HCT116 (cell line): Measurements from ENCODE around the gene PHYKPL. TPM values are rescaled to one million over a fixed set of nuclear protein-coding genes. Genes with fewer than 3 reads are reported as not detected.

ENCODE experiments used
- ATAC-seq: fragments of 200-7000 bp; cut with Tn5 transposase; 2 replicates; pipeline ENCODE4 v1.9.1; 2020; ENCODE audit warnings: mild to moderate bottlenecking, moderate library complexity
- BruUV-seq: library from RNA; stranded (reverse); fragments of 400-500 nt; replicated peaks from 2 replicates; lab custom pipeline; 2021; lab: Mats Ljungman, UMichigan
- CTCF ChIA-PET: fragments of 300-600 bp; sonication (Branson Sonifier 250); formaldehyde crosslinking; loops from one replicate; lab custom pipeline; 2021; ENCODE audit warnings: antibody characterized with exemption; lab: Charles Lee
- POLR2A ChIA-PET: fragments of 300-600, 350-600 bp; sonication (Branson Sonifier 250); formaldehyde crosslinking; loops from one replicate; lab custom pipeline; 2021; ENCODE audit warnings: antibody characterized with exemption; lab: Charles Lee
- RAD21 ChIA-PET, 2 experiments: fragments of 300-600 bp; sonication (Branson Sonifier 250); formaldehyde crosslinking; loops; one replicate each; lab custom pipeline; 2023; ENCODE audit warnings: low total read pairs in 2 of 2; ENCODE audit not compliant: uncharacterized antibody in 2 of 2, unreplicated experiment in 2 of 2, low non-redundant PET in 1 of 2; lab: Charles Lee
- DNase-seq: peaks from one replicate; pipeline ENCODE4 v3.0.0-alpha.2; 2010; ENCODE audit warnings: low read depth, low spot score
- H2AFZ ChIP-seq: fragments of 200-600 bp; shearing (Covaris generic), sonication (generic); 2 replicates; pipeline ENCODE4 v1.6.1; 2017; ENCODE audit warnings: low read depth, mixed run types, mixed read lengths, antibody characterized with exemption, low read length; ENCODE audit not compliant: poor library complexity, severe bottlenecking
- H3K27ac ChIP-seq: 2 replicates; pipeline ENCODE4 v1.5.1; 2012; ENCODE audit warnings: low read depth, low read length
- H3K27me3 ChIP-seq: fragments of 200-600 bp; sonication (generic); 2 replicates; pipeline ENCODE4 v1.6.1; 2016; ENCODE audit warnings: mixed run types, low read length, mixed read lengths; ENCODE audit not compliant: insufficient read depth
- H3K36me3 ChIP-seq, 2 experiments: fragments of 200-500 bp in 1 of 2; fragments of 200-600 bp in 1 of 2; sonication (Bioruptor generic) in 1 of 2; sonication (generic) in 1 of 2; 2 replicates each; pipeline versions ENCODE4 v1.5.1 to v1.6.1; 2014 to 2016; ENCODE audit warnings: low read length in 2 of 2, inconsistent platforms in 1 of 2, mixed read lengths in 1 of 2, mixed run types in 1 of 2; ENCODE audit not compliant: insufficient read depth in 2 of 2, control insufficient read depth in 1 of 2
- H3K4me1 ChIP-seq, 2 experiments: fragments of 200-600 bp in 1 of 2; sonication (generic) in 1 of 2; 2 replicates each; pipeline versions ENCODE4 v1.5.1 to v1.6.1; 2012 to 2017; ENCODE audit warnings: low read length in 2 of 2, inconsistent platforms in 1 of 2, mild to moderate bottlenecking in 1 of 2, mixed read lengths in 1 of 2, mixed run types in 1 of 2, moderate library complexity in 1 of 2; ENCODE audit not compliant: insufficient read depth in 2 of 2, control insufficient read depth in 1 of 2
- H3K4me2 ChIP-seq: fragments of 200-600 bp; sonication (generic); 2 replicates; pipeline ENCODE4 v1.6.1; 2017; ENCODE audit warnings: mixed run types, low read length, mixed read lengths
- H3K4me3 ChIP-seq, 2 experiments: fragments of 200-600 bp in 1 of 2; sonication (generic) in 1 of 2; replicated peaks in 1 of 2; 2 replicates each; pipeline ENCODE4 v1.5.1; 2011 to 2016; ENCODE audit warnings: low read length in 2 of 2, control low read depth in 1 of 2, low read depth in 1 of 2, mild to moderate bottlenecking in 1 of 2, mixed read lengths in 1 of 2, mixed run types in 1 of 2
- H3K79me2 ChIP-seq: fragments of 200-600 bp; sonication (generic); 2 replicates; pipeline ENCODE4 v1.6.1; 2017; ENCODE audit warnings: mild to moderate bottlenecking, mixed run types, low read length, moderate library complexity, mixed read lengths; ENCODE audit not compliant: insufficient read depth
- H3K9ac ChIP-seq: fragments of 200-600 bp; sonication (generic); 2 replicates; pipeline ENCODE4 v1.6.1; 2016; ENCODE audit warnings: low read length, mixed read lengths
- H3K9me2 ChIP-seq: fragments of 200-600 bp; sonication (generic), shearing (Covaris generic); 2 replicates; pipeline ENCODE4 v1.6.1; 2017; ENCODE audit warnings: mixed run types, mild to moderate bottlenecking, moderate library complexity; ENCODE audit not compliant: insufficient read depth
- H3K9me3 ChIP-seq, 2 experiments: fragments of 200-500 bp in 1 of 2; fragments of 200-600 bp in 1 of 2; sonication (Bioruptor generic) in 1 of 2; sonication (generic) in 1 of 2; 2 replicates each; pipeline ENCODE4 v1.6.1; 2014 to 2017; ENCODE audit warnings: low read length in 2 of 2, mixed read lengths in 2 of 2, inconsistent platforms in 1 of 2, low read depth in 1 of 2, mild to moderate bottlenecking in 1 of 2, mixed run types in 1 of 2, moderate library complexity in 1 of 2; ENCODE audit not compliant: control insufficient read depth in 1 of 2, insufficient read depth in 1 of 2
- H4K20me1 ChIP-seq: fragments of 200-600 bp; sonication (generic), shearing (Covaris generic); 2 replicates; pipeline ENCODE4 v1.6.1; 2017; ENCODE audit warnings: mixed run types, mild to moderate bottlenecking, moderate library complexity; ENCODE audit not compliant: insufficient read depth
- CBX3 ChIP-seq: IDR thresholded peaks from 2 replicates; pipeline ENCODE4 v1.6.1; 2012; ENCODE audit warnings: low read depth
- CEBPB ChIP-seq: IDR thresholded peaks from 2 replicates; pipeline ENCODE4 v1.6.1; 2012; ENCODE audit warnings: low read depth
- CTCF ChIP-seq, 3 experiments: fragments of 200-600 bp in 1 of 3; sonication (generic) in 1 of 3; IDR thresholded peaks in 2 of 3; conservative IDR thresholded peaks in 1 of 3; 2 replicates each; pipeline ENCODE4 v1.5.1; 2012 to 2017; ENCODE audit warnings: low read depth in 2 of 3, low read length in 2 of 3, antibody characterized with exemption in 1 of 3, borderline replicate concordance in 1 of 3, control low read depth in 1 of 3, mild to moderate bottlenecking in 1 of 3, mixed read lengths in 1 of 3, mixed run types in 1 of 3, moderate library complexity in 1 of 3; ENCODE audit not compliant: insufficient read depth in 1 of 3
- EGR1 ChIP-seq: IDR thresholded peaks from 2 replicates; pipeline ENCODE4 v1.6.1; 2012; ENCODE audit warnings: low read depth
- ELF1 ChIP-seq: IDR thresholded peaks from 2 replicates; pipeline ENCODE4 v1.6.1; 2012; ENCODE audit warnings: low read depth, borderline replicate concordance
- EZH2 ChIP-seq: fragments of 200-600 bp; sonication (generic); IDR thresholded peaks from 2 replicates; pipeline ENCODE4 v1.6.1; 2017; ENCODE audit warnings: antibody characterized with exemption, mixed run types
- EZH2phosphoT487 ChIP-seq: fragments of 200-600 bp; IDR thresholded peaks from 2 replicates; pipeline ENCODE4 v1.6.1; 2018; ENCODE audit warnings: antibody characterized with exemption, borderline replicate concordance
- POLR2AphosphoS5 ChIP-seq: IDR thresholded peaks from 2 replicates; pipeline ENCODE4 v1.6.1; 2011; ENCODE audit warnings: mild to moderate bottlenecking, low read depth, low read length, moderate library complexity
- RAD21 ChIP-seq: IDR thresholded peaks from 2 replicates; pipeline ENCODE4 v1.6.1; 2012; ENCODE audit warnings: low read depth, mild to moderate bottlenecking
- SP1 ChIP-seq: IDR thresholded peaks from 2 replicates; pipeline ENCODE4 v1.6.1; 2012; ENCODE audit warnings: low read depth
- SRF ChIP-seq: IDR thresholded peaks from 2 replicates; pipeline ENCODE4 v1.6.1; 2012; ENCODE audit warnings: low read depth
- TCF7L2 ChIP-seq: IDR thresholded peaks from 2 replicates; pipeline ENCODE4 v1.7.0; 2011; ENCODE audit warnings: borderline replicate concordance, inconsistent platforms; ENCODE audit not compliant: insufficient read depth, insufficient read length; ENCODE audit errors: extremely low read depth
- ZBTB33 ChIP-seq: IDR thresholded peaks from 2 replicates; pipeline ENCODE4 v1.6.1; 2011; ENCODE audit warnings: mild to moderate bottlenecking, low read length, moderate library complexity; ENCODE audit not compliant: insufficient replicate concordance; ENCODE audit errors: extremely low read depth
- intact Hi-C: fragments of 100-400 bp; cut with micrococcal nuclease; formaldehyde crosslinking; loops from 2 replicates; pipeline ENCODE4 v1.10.0; 2022
- total RNA-seq: library from RNA; stranded (reverse); gene quantifications from one replicate; pipeline ENCODE4 v1.2.1, GENCODE V29; 2021; ENCODE audit not compliant: unreplicated experiment

The PHYKPL gene
- total RNA-seq, 1 experiment from 2014 or later, result 57.8 TPM

DNA sequence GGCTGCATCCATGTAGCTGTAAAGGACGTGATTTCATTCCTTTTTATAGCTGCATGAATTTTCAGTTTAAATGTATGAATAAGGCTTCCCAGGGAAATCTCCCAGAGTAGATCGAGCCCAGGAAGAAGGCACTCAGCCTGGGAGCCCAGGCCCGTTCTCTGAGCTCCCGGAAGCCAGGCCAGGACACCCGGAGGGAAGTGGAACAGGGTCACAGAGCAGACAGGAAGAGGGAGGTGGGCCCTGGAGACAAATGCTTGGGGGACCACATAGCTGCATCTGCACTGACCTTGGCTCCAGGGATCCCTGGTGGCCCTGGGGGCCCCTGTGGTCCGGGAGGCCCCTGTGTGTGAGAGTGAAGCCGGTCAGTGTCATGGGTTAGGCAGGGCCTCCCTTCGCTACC is 19.7 kb upstream of the PHYKPL start:
- Histone ChIP-seq H4K20me1 (no peaks in the 10 kb centered on the region), H3K27me3 (no peaks in the 10 kb centered on the region), H3K27ac (no peak overlapping the region), H3K36me3 (no peaks in the 10 kb centered on the region), H3K4me3 (no peak overlapping the region), H3K9ac (no peak overlapping the region), H2AFZ (no peak overlapping the region), H3K4me2 (no peak overlapping the region), H3K4me1 (no peaks in the 10 kb centered on the region), H3K79me2 (no peaks in the 10 kb centered on the region), H3K9me2 (no peaks in the 10 kb centered on the region), H3K9me3 (no peaks in the 10 kb centered on the region)
- ChIA-PET RAD21 (no interaction called here), CTCF (interaction anchor here (2.6 kb wide), 1 partner anchor 17 kb away, joined by 13 read pairs; no protein-coding TSS in a partner anchor), POLR2A (no interaction called here)
- ATAC-seq (no peak), DNase-seq (no peak)
- BruUV-seq, result no TSS peak
- no peak for TF ChIP-seq CBX3
- TF ChIP-seq ZBTB33, result no peak
- TF ChIP-seq EZH2, result no peak
- no peak for TF ChIP-seq SP1
- no peak for TF ChIP-seq RAD21
- intact Hi-C loops, result no loop called here

DNA sequence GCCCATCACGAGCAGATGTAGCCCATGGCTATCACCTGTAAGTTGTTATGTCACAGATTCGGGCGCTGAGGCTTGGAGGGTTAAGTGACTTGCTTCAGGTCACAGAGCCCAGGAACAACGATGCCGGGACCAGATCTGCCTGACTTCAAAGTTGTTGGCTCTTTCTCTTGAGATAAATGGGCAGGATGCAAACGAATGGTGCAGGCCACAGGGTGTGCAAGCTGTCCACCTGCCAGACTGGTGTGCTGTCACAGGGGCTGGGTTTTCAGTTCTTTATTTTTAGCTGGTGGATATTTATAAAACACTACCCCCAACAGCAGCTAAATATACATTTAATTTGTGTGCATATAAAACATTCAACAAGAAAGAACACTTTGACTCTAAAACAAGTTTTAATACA is 17.7 kb upstream of the PHYKPL start:
- Histone ChIP-seq H4K20me1 (no peaks in the 10 kb centered on the region), H3K4me1 (no peaks in the 10 kb centered on the region), H3K36me3 (no peaks in the 10 kb centered on the region), H3K9me2 (no peaks in the 10 kb centered on the region), H3K27me3 (no peaks in the 10 kb centered on the region), H2AFZ (no peak overlapping the region), H3K4me3 (no peak overlapping the region), H3K79me2 (no peaks in the 10 kb centered on the region), H3K27ac (no peak overlapping the region), H3K4me2 (no peak overlapping the region), H3K9me3 (no peaks in the 10 kb centered on the region), H3K9ac (no peak overlapping the region)
- no peak for ATAC-seq
- no TSS peak for BruUV-seq
- intact Hi-C loops, result no loop called here
- RAD21 ChIA-PET, result no interaction called here
- no peak for DNase-seq
- POLR2A ChIA-PET, result no interaction called here
- CTCF ChIA-PET, result interaction anchor here (2.6 kb wide), 1 partner anchor 15 kb away, joined by 13 read pairs; no protein-coding TSS in a partner anchor
- TF ChIP-seq EZH2phosphoT487 (no peak), CBX3 (no peak), SRF (no peak), POLR2AphosphoS5 (no peak), CEBPB (no peak), RAD21 (no peak), CTCF (IDR thresholded peaks at IDR 0.05 in 2 of 3, conservative IDR thresholded peaks at IDR 0.05 in 1 of 3; ENCODE audit: borderline replicate concordance in 1 of 3, insufficient read depth in 1 of 3, low read depth in 2 of 3, low read length in 2 of 3) (no peak), ELF1 (no peak), EGR1 (no peak), TCF7L2 (no peak)
